Prostate gland (tissue), 2 donors: ENCODE measurements around the gene ESPN.

Source experiments
- CTCF ChIP-seq, 4 experiments: fragments of 200-600 bp in 2 of 4; fragments of 450-650 bp in 2 of 4; sonication (generic) in 2 of 4; IDR thresholded peaks; 1 replicate in 3 of 4; 2 replicates in 1 of 4; pipeline ENCODE4 v1.5.1; 2016 to 2019; ENCODE audit warnings: antibody characterized with exemption in 4 of 4, mild to moderate bottlenecking in 2 of 4, moderate library complexity in 2 of 4
- POLR2A ChIP-seq: fragments of 450-650 bp; IDR thresholded peaks from one replicate; pipeline ENCODE4 v1.6.1; 2016; ENCODE audit warnings: antibody characterized with exemption, mild to moderate bottlenecking

- no peak for TF ChIP-seq CTCF (IDR thresholded peaks at IDR 0.05)
- TF ChIP-seq POLR2A = no peak
These were observed 17.0 kb downstream of the ESPN start for GRCh38 chr1:6441586-6441985.
